Measurements from ENCODE around the gene FRMD4B.
A peak's percentile ranks its signal among the peaks of the same experiment; 100 is the strongest.

Gene FRMD4B

GRCh38 chr3:69122403-69122802, 263.5 kb downstream of the FRMD4B start, which contains the start of gene LMOD3:
LMOD3 (minus strand) TSS chr3:69122595; CDS start chr3:69122386, 209 bp downstream.
- H2AFZ ChIP-seq (ENCODE audit: low read depth), result peak within 1 kb of the TSS; percentile 44; the same call in 1 of the 2 replicates
- H3K4me1 ChIP-seq (ENCODE audit: low read depth, poor library complexity, severe bottlenecking), result peaks cover 8% of the 10 kb centered on the region
- H3K27ac ChIP-seq, result no peak within 1 kb of the TSS
- no peaks in the 10 kb centered on the region for H3K36me3 ChIP-seq (ENCODE audit: insufficient read depth)
- H3K4me2 ChIP-seq, result no peak within 1 kb of the TSS
- no peak within 1 kb of the TSS for H3K4me3 ChIP-seq (IDR thresholded peaks at IDR 0.05; ENCODE audit: insufficient read depth, low read depth, low read length)
- H3K9ac ChIP-seq, result no peak within 1 kb of the TSS
- no peaks in the 10 kb centered on the region for H4K20me1 ChIP-seq (ENCODE audit: insufficient read depth)
- H3K27me3 ChIP-seq (ENCODE audit: insufficient read depth, low read depth), result no peaks in the 10 kb centered on the region
- no peaks in the 10 kb centered on the region for H3K79me2 ChIP-seq (ENCODE audit: insufficient read depth, low read depth)
- no peak for TF ChIP-seq CTCF (conservative IDR thresholded peaks at IDR 0.05; ENCODE audit: low read depth, low read length)

GRCh38 chr3:69121950-69122349, 263.9 kb downstream of the FRMD4B start:
- H3K79me2 ChIP-seq (ENCODE audit: insufficient read depth, low read depth), result no peaks in the 10 kb centered on the region
- TF ChIP-seq CTCF (conservative IDR thresholded peaks at IDR 0.05; ENCODE audit: low read depth, low read length), result no peak
- no peak overlapping the region for H3K27ac ChIP-seq
- H2AFZ ChIP-seq (ENCODE audit: low read depth), result no peak overlapping the region
- no peaks in the 10 kb centered on the region for H4K20me1 ChIP-seq (ENCODE audit: insufficient read depth)
- peaks cover 8% of the 10 kb centered on the region for H3K4me1 ChIP-seq (ENCODE audit: low read depth, poor library complexity, severe bottlenecking)
- no peaks in the 10 kb centered on the region for H3K36me3 ChIP-seq (ENCODE audit: insufficient read depth)
- no peak overlapping the region for H3K4me2 ChIP-seq
- no peak overlapping the region for H3K4me3 ChIP-seq (IDR thresholded peaks at IDR 0.05; ENCODE audit: insufficient read depth, low read depth, low read length)
- H3K9ac ChIP-seq, result no peak overlapping the region
- H3K27me3 ChIP-seq (ENCODE audit: insufficient read depth, low read depth), result no peaks in the 10 kb centered on the region

GRCh38 chr3:69121513-69121912, 264.4 kb downstream of the FRMD4B start:
- no peaks in the 10 kb centered on the region for H3K27me3 ChIP-seq (ENCODE audit: insufficient read depth, low read depth)
- no peak overlapping the region for H3K4me3 ChIP-seq (IDR thresholded peaks at IDR 0.05; ENCODE audit: insufficient read depth, low read depth, low read length)
- TF ChIP-seq CTCF (conservative IDR thresholded peaks at IDR 0.05; ENCODE audit: low read depth, low read length), result no peak
- peak overlapping the region; percentile 44 for H2AFZ ChIP-seq (ENCODE audit: low read depth)
- H3K4me1 ChIP-seq (ENCODE audit: low read depth, poor library complexity, severe bottlenecking), result peaks cover 8% of the 10 kb centered on the region
- H3K27ac ChIP-seq, result no peak overlapping the region
- H4K20me1 ChIP-seq (ENCODE audit: insufficient read depth), result no peaks in the 10 kb centered on the region
- no peak overlapping the region for H3K4me2 ChIP-seq
- H3K9ac ChIP-seq, result no peak overlapping the region
- H3K79me2 ChIP-seq (ENCODE audit: insufficient read depth, low read depth), result no peaks in the 10 kb centered on the region
- no peaks in the 10 kb centered on the region for H3K36me3 ChIP-seq (ENCODE audit: insufficient read depth)

- Histone ChIP-seq H2AFZ (ENCODE audit: low read depth) (peak overlapping the region; percentile 44), H3K9ac (no peak overlapping the region), H3K4me3 (IDR thresholded peaks at IDR 0.05; ENCODE audit: insufficient read depth, low read depth, low read length) (no peak overlapping the region), H3K27me3 (ENCODE audit: insufficient read depth, low read depth) (no peaks in the 10 kb centered on the region), H3K79me2 (ENCODE audit: insufficient read depth, low read depth) (no peaks in the 10 kb centered on the region), H3K36me3 (ENCODE audit: insufficient read depth) (no peaks in the 10 kb centered on the region), H3K27ac (no peak overlapping the region), H3K4me1 (ENCODE audit: low read depth, poor library complexity, severe bottlenecking) (peaks cover 11% of the 10 kb centered on the region), H3K4me2 (no peak overlapping the region), H4K20me1 (ENCODE audit: insufficient read depth) (no peaks in the 10 kb centered on the region)
- TF ChIP-seq CTCF (conservative IDR thresholded peaks at IDR 0.05; ENCODE audit: low read depth, low read length), result peak; percentile 73
These were observed 264.9 kb downstream of the FRMD4B start for GRCh38 chr3:69120879-69121464.
